Measurements from ENCODE around the gene DAP3.
"Not testable (repeated sequence)": the region's sequence is repeated elsewhere in the genome, so short reads cannot be mapped to it uniquely, and the experiment has no call there.

Gene DAP3

GRCh38 chr1:155689081-155689607, at the start of gene DAP3:
Gene DAP3, plus strand, starts transcription at chr1:155689091. Its CDS starts 20,689 bp downstream, at chr1:155709780.
- not testable (repeated sequence) for DNase-seq

- DNase-seq: no peak
These were observed 48.5 kb upstream of the DAP3 start for GRCh38 chr1:155640367-155640766.

- DNase-seq: not testable (repeated sequence)
These were observed 46.2 kb upstream of the DAP3 start for GRCh38 chr1:155642559-155643180.

DNA sequence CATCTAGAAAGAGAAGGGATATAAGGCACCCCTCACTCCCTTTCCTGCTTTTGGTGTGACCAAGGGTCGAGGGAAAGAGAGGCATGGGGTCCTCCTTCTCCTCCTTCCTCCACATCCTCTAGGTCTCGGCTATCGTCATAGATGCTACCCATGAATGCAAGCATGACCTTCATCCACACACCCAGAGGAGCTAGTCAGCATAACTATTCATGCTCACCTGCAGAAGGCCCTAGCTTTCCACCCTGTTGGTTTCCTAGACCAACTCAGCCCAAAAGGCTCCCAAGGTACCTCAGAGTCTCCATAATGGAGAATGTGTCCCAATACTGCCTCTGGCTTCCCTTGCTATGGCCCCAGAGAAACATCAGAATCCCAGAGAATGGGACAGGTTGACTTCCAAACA, 45.7 kb upstream of the DAP3 start:
- DNase-seq: no peak

- DNase-seq: no peak
These were observed 43.8 kb upstream of the DAP3 start for GRCh38 chr1:155645034-155645598.

DNA sequence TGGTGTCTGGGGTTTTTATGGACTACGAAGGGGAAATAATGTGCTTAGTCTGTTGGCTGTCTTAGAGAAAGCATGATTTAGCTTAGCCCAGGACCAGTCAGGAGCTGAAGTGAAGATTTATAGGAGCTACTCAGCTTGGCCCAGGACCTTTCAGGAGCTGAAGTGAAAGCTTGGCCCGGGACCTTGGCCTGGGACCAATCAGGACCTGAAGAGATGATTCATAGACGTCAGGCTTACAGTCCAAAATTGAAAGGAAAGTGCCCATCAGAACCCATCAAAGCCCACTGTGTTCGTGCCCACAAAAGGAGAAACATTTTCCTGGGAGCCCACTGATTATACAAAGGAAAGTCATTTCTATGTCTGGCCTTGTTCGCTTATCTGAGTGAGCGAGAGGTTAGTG, 43.2 kb upstream of the DAP3 start:
- DNase-seq: no peak

DNA sequence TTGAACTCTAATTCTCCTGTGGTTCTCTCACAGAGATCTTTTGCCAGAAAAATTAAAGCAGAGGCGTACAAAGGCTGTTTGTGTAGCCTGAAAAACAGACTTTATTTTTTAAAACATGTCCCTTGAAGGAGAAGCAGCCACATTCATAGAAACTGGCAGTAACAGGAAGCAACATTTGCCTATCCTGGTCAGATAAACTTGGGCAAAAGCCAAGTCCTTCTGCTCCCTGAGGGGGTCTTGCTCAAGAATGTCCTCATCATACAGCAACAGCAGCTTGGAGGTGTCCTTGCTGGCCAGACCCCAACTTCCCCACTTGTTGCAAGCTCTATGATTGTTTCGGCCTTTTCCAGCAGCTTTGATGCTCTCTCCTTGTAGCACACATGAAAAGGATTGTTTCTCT, 42.6 kb upstream of the DAP3 start:
- no peak for DNase-seq

DNA sequence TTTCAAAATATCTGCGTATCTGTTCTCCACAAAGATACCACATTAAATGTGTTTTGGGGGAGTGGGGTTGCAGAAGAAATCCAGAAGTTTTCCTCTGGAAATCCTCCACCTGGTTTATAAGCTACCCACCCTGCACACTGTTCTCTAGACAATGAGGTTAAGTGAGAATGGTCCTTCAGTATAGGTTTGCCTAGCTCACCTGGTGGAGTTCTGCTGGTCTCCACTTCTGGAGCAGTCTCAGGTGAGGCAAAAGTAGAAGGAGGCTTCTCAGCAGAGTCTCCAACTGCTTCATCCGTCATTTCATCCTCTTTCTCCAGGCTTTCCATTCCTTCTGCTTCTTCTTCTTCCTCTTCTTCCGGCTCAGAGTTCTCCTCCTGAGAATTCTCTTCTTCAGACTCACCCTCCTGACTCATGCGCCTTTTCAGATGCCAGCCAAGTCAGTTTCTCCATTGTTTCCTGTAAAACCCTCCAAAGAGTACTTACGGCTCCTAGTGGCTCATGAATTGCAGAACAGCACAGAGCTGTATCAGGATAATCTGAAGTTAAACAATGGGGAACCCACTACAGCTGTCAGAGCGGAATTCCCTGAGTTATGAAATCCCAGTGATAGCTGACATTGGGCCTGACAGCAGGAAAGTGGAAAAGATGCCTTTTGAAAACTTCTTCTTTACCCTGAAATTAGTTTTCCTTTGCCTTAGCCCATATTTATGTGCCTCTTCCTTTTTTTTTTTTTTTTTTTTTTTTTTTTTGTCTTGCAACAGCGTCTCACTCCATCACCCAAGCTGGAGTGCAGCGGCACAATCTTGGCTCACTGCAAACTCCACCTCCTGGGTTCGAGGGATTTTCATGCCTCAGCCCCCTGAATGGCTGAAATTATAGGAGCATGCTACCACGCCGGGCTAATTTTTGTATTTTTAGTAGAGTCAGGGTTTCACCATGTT, 40.4 kb upstream of the DAP3 start:
- peak in 1 of 2 donors; percentile 63 for DNase-seq

GRCh38 chr1:155649676-155650075, 39.2 kb upstream of the DAP3 start:
- no peak for DNase-seq

GRCh38 chr1:155650231-155650757, 38.6 kb upstream of the DAP3 start:
- no peak for DNase-seq

- DNase-seq: no peak
These were observed 36.8 kb upstream of the DAP3 start for GRCh38 chr1:155651861-155652661.

DNA sequence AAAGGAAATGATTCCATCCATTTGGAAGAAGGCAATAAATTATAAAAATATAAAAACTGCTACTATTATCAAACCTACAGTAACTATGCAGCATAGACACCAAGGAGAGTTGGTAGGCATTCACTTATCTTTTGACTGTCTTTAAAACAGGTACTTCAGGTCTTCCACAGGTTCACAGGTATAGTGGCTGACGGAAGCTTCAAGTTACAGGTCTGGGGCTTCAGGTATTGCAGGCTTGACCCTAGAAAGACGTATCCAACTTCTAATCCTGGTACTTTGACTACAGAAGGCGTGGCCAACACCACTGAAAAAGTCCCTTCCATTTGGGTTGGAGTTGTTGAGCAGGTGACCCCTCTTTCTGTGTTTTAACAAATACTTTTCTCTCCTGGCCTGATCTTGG, 35.9 kb upstream of the DAP3 start:
- no peak for DNase-seq

- no peak for DNase-seq
These were observed 31.4 kb upstream of the DAP3 start for GRCh38 chr1:155657463-155657862.

DNA sequence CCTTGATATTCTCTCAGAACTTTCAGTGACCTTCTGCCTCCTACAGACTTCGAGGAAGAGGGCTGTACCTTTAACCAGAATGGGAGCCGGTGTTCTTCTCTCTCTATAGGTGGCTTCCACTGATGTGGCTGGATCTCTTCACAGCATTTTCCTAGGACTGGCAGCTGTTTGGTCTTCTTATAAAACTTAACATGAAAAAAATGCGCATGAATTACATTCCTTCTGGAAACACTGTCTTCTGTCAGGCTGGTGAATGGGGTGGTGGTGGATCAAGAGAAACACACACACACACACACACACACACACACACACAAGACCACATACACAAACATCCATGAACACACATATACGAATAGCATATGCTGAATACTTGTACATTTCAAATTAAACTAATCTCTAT, 27.7 kb upstream of the DAP3 start:
- DNase-seq: not testable (repeated sequence)

- DNase-seq: no peak
These were observed 19.4 kb upstream of the DAP3 start for GRCh38 chr1:155669233-155670162.

GRCh38 chr1:155671750-155672149, 17.1 kb upstream of the DAP3 start:
- DNase-seq: no peak

DNA sequence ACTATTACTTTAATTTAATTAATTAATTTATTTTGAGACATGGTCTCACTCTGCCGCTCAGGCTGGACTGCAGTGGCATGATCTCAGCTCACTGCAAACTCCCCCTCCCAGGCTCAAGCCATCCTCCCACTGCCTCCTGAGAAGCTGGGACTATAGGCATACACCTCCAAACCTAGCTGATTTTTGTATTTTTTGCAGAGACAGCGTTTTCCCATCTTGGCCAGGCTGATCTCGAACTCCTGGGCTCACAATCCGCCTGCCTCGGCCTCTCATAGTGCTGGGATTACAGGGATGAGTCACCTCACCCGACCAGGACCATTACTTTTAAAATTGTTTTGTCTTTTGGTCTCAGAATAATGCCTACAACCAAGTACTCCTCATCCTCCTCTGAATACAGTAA, 15.9 kb upstream of the DAP3 start:
- DNase-seq: no peak

GRCh38 chr1:155678027-155678426, 10.9 kb upstream of the DAP3 start:
- DNase-seq: no peak

DNA sequence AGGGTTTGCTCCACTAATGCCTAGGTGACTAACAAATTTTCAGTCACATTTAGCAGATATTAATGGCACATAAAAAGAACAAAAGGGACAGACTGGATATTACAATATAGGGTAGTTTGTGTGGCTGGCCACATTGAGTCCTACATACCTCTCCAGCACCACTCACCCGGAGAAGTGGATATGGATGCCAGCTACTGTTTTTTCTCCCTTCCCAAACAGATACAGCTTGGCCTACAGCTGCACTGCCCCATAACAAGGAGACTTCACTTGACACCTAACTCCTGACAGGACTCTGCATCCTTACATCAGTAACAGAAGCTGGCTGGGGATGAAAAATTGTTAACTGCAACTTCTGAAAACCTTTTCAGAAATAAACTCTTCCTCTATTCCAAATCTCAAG, 9.9 kb upstream of the DAP3 start:
- DNase-seq: not testable (repeated sequence)

DNA sequence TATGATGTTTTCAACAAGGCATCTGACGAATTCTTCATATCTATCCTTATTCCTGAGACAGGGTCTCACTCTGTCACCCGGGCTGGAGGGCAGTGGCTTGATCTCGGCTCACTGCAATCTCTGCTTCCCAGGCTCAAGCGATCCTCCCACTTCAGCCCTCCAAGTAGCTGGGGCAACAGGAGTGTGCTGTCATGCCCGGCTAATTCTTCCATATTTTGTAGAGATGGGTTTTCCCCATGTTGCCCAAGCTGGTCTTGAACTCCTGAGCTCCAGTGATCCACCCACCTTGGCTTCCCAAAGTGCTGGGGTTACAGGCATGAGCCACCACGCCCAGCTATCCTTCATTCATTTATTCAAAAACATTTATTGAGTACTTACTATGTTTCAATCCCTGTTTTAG, 8.4 kb upstream of the DAP3 start:
- DNase-seq: no peak

DNA sequence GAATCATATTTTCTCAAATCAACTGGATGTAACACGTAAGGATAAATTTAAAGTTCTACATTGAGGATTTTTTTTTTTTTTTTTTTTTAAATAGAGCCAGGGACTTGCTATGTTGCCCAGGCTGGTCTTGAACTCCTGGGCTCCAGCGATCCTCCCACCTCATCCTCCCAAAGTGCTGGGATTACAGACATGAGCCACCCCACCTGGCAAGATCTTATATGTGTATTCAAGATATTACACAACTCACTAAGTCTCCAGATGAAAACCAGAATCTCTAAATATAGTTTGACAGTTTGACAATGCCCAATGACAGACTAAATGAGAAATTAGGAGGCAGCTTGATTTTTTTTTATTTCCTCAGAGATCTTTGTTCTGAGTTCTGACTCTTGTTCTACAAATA, 7.1 kb upstream of the DAP3 start:
- DNase-seq: no peak
